WTC11 (cell line): ENCODE results near the gene NLGN1.

ENCODE experiments used
- CREM ChIP-seq: sonication (generic); formaldehyde crosslinking; IDR thresholded peaks from 2 replicates; pipeline ENCODE4 v1.8.1; 2022; ENCODE audit warnings: mild to moderate bottlenecking, missing genetic modification reagents, moderate library complexity
- JUN ChIP-seq: sonication (generic); formaldehyde crosslinking; IDR thresholded peaks from 2 replicates; pipeline ENCODE4 v1.8.0; 2023; ENCODE audit warnings: mild to moderate bottlenecking, missing genetic modification reagents
- NFYB ChIP-seq: sonication (generic); formaldehyde crosslinking; conservative IDR thresholded peaks from 2 replicates; pipeline ENCODE4 v1.8.0; 2022; ENCODE audit warnings: low read depth, missing genetic modification reagents
- PRDM15 ChIP-seq: sonication (generic); formaldehyde crosslinking; IDR thresholded peaks from 2 replicates; pipeline ENCODE4 v1.8.0; 2022; ENCODE audit warnings: missing genetic modification reagents
- TCF7 ChIP-seq: sonication (generic); formaldehyde crosslinking; IDR thresholded peaks from 2 replicates; pipeline ENCODE4 v1.8.0; 2022; ENCODE audit warnings: mild to moderate bottlenecking, low read depth, missing genetic modification reagents, moderate library complexity
- TEAD1 ChIP-seq: sonication (generic); formaldehyde crosslinking; IDR thresholded peaks from 2 replicates; pipeline ENCODE4 v1.8.0; 2022; ENCODE audit warnings: mild to moderate bottlenecking, missing genetic modification reagents
- ZNF416 ChIP-seq: fragments of 250-450 bp; sonication (Bioruptor Pico); IDR thresholded peaks from 2 replicates; pipeline ENCODE4 v1.9.0; 2021; ENCODE audit warnings: mild to moderate bottlenecking, inconsistent platforms
- TF ChIP-seq, protein P1 (sequence below): fragments of 200-600 bp; IDR thresholded peaks from 2 replicates; pipeline ENCODE4 v1.8.0; 2022; ENCODE audit warnings: antibody characterized with exemption
- TF ChIP-seq, protein P2 (sequence below): fragments of 250-450 bp; sonication (Bioruptor Pico); IDR thresholded peaks from 2 replicates; pipeline ENCODE4 v1.8.0; 2021; ENCODE audit warnings: mild to moderate bottlenecking

- TF ChIP-seq TEAD1 (CRISPR knock-in tag) (no peak), PRDM15 (CRISPR knock-in tag) (no peak), ZNF416 (no peak), TCF7 (no peak), CREM (CRISPR knock-in tag) (no peak), NFYB (CRISPR knock-in tag) (no peak), JUN (CRISPR knock-in tag) (no peak)
- TF ChIP-seq, protein P1, sequence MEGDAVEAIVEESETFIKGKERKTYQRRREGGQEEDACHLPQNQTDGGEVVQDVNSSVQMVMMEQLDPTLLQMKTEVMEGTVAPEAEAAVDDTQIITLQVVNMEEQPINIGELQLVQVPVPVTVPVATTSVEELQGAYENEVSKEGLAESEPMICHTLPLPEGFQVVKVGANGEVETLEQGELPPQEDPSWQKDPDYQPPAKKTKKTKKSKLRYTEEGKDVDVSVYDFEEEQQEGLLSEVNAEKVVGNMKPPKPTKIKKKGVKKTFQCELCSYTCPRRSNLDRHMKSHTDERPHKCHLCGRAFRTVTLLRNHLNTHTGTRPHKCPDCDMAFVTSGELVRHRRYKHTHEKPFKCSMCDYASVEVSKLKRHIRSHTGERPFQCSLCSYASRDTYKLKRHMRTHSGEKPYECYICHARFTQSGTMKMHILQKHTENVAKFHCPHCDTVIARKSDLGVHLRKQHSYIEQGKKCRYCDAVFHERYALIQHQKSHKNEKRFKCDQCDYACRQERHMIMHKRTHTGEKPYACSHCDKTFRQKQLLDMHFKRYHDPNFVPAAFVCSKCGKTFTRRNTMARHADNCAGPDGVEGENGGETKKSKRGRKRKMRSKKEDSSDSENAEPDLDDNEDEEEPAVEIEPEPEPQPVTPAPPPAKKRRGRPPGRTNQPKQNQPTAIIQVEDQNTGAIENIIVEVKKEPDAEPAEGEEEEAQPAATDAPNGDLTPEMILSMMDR: no peak
- TF ChIP-seq, protein P2, sequence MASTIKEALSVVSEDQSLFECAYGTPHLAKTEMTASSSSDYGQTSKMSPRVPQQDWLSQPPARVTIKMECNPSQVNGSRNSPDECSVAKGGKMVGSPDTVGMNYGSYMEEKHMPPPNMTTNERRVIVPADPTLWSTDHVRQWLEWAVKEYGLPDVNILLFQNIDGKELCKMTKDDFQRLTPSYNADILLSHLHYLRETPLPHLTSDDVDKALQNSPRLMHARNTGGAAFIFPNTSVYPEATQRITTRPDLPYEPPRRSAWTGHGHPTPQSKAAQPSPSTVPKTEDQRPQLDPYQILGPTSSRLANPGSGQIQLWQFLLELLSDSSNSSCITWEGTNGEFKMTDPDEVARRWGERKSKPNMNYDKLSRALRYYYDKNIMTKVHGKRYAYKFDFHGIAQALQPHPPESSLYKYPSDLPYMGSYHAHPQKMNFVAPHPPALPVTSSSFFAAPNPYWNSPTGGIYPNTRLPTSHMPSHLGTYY: no peak
These were observed 115.6 kb downstream of the NLGN1 start for GRCh38 chr3:173513123-173513522.
